ENCODE measurements around the gene DNAH2. TPM values are rescaled to one million over a fixed set of nuclear protein-coding genes. Genes with fewer than 3 reads are reported as not detected.

DNAH2 gene
- total RNA-seq, 1 donor: under 0.01 TPM

DNA sequence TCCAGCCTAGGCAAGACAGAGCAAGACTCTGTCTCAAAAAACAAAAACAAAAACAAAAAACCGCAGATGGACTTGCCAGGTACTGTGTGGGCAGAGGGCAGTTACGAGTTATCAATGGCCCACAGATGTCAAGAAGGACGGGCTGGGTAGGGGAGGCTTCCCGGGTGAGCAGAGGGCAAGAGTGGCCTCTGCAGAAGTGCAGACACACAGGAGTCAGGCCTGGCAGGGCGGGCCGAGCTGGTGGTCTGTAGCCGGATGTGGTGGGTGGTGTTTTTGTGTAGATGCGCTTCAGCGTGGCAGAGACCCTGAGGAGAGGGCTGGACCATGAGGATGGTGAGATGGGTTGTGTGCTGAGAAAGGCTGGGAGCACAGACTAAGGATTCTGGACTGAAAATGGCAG, 71.6 kb downstream of the DNAH2 start:
- no peak for DNase-seq (ENCODE audit: low read depth)
- no peak overlapping the region for H3K4me3 ChIP-seq (ENCODE audit: low read depth, low read length)
- TF ChIP-seq, protein P1, sequence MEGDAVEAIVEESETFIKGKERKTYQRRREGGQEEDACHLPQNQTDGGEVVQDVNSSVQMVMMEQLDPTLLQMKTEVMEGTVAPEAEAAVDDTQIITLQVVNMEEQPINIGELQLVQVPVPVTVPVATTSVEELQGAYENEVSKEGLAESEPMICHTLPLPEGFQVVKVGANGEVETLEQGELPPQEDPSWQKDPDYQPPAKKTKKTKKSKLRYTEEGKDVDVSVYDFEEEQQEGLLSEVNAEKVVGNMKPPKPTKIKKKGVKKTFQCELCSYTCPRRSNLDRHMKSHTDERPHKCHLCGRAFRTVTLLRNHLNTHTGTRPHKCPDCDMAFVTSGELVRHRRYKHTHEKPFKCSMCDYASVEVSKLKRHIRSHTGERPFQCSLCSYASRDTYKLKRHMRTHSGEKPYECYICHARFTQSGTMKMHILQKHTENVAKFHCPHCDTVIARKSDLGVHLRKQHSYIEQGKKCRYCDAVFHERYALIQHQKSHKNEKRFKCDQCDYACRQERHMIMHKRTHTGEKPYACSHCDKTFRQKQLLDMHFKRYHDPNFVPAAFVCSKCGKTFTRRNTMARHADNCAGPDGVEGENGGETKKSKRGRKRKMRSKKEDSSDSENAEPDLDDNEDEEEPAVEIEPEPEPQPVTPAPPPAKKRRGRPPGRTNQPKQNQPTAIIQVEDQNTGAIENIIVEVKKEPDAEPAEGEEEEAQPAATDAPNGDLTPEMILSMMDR (IDR thresholded peaks at IDR 0.05; ENCODE audit: insufficient read depth, low read length): no peak

GRCh38 chr17:7790150-7790549, 72.6 kb downstream of the DNAH2 start:
- no peak for DNase-seq (ENCODE audit: low read depth)
- H3K4me3 ChIP-seq (ENCODE audit: low read depth, low read length): no peak overlapping the region
- TF ChIP-seq, protein P1 (IDR thresholded peaks at IDR 0.05; ENCODE audit: insufficient read depth, low read length): no peak

DNA sequence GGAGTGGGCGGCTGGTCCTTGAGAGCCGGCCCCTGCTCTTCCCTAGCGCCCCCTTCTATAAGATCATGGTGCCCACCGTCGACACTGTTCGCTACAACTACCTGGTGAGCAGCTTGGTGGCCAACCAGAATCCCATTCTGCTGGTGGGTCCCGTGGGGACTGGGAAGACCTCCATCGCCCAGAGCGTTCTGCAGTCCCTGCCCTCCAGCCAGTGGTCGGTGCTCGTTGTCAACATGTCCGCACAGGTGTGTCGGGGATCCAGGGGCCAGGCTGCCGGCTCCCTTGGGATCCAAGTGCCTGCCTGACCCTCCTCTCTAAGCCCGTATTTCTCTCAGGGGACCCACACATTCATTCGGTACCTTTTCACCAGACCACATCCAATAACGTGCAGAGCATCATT, 75.1 kb downstream of the DNAH2 start:
- DNase-seq (ENCODE audit: low read depth): no peak
- H3K4me3 ChIP-seq (ENCODE audit: low read depth, low read length): no peak overlapping the region
- TF ChIP-seq, protein P1 (IDR thresholded peaks at IDR 0.05; ENCODE audit: insufficient read depth, low read length): no peak

DNA sequence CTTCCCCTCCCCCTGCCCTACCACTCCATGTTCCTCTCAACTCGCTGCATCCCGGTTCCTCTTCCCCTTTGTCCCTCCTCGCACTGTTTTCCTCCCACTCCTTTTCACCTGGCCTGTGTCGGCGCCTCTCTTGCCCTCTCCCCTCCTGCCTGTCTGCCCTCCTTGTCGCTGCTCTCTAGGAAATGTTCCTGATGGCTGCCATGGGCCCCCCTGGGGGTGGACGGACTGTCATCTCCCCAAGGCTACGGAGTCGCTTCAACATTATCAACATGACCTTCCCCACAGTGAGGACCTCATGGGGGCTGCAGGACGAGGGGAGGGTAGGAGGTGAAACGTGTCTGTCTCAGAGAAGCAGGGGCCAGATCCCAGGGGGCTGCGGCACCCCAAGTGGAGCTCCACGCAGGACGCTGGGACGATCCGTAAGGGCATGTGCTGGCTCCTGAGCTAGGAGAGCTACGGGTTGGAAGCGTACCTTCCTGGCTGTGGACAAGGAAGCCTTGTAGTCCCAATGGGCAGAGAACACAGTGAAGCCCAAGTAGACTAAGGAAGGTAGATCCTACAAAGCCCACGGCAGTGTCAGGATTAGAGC, 76.6 kb downstream of the DNAH2 start:
- TF ChIP-seq, protein P1 (IDR thresholded peaks at IDR 0.05; ENCODE audit: insufficient read depth, low read length): no peak
- DNase-seq (ENCODE audit: low read depth): no peak

GRCh38 chr17:7797976-7798375, 80.4 kb downstream of the DNAH2 start:
- TF ChIP-seq, protein P1 (IDR thresholded peaks at IDR 0.05; ENCODE audit: insufficient read depth, low read length): no peak
- DNase-seq (ENCODE audit: low read depth): no peak
- H3K4me3 ChIP-seq (ENCODE audit: low read depth, low read length): no peak overlapping the region

More for the DNA sequence above, 76.6 kb downstream of the DNAH2 start:
- H3K4me3 ChIP-seq (ENCODE audit: low read depth, low read length): no peak overlapping the region

DNA sequence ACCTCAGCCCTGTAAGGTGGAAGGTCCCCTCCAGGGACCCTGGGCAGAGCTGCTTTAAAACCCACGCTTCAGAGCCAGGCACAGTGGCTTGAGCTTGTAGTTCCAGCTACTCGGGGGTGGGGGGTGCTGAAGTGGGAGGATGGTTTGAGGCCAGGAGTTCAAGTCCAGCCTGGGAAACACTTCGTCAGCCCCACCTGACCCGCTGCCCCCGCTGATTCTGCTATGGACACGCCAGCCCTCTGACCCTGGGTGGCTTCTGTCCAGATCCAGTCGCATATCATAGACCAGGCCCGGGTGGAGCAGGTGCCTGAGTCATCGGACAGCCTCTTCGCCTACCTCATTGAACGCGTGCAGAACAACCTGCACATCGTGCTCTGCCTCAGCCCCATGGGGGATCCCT, 81.3 kb downstream of the DNAH2 start:
- no peak overlapping the region for H3K4me3 ChIP-seq (ENCODE audit: low read depth, low read length)

More for the DNA sequence above, 81.3 kb downstream of the DNAH2 start:
- TF ChIP-seq, protein P1 (IDR thresholded peaks at IDR 0.05; ENCODE audit: insufficient read depth, low read length): no peak
- no peak for DNase-seq (ENCODE audit: low read depth)

Measured in fibroblast of the aortic adventitia (primary cell).